Fibroblast of mammary gland (primary cell): ENCODE results near the gene PCLAF.

ENCODE experiments used
- DNase-seq: peaks from one replicate; pipeline ENCODE4 v3.0.0-alpha.2; 2010; ENCODE audit warnings: low read depth
- H3K4me3 ChIP-seq: 2 replicates; pipeline ENCODE4 v1.5.1; 2011; ENCODE audit warnings: low read depth, mild to moderate bottlenecking, low read length, moderate library complexity; ENCODE audit not compliant: control insufficient read depth
- CTCF ChIP-seq: conservative IDR thresholded peaks from 2 replicates; pipeline ENCODE4 v1.5.1; 2011; ENCODE audit warnings: low read depth, low read length, inconsistent platforms; ENCODE audit not compliant: control insufficient read depth, insufficient read depth

The PCLAF gene

GRCh38 chr15:64361259-64361658, 20.0 kb downstream of the PCLAF start:
- H3K4me3 ChIP-seq, result no peak overlapping the region
- no peak for TF ChIP-seq CTCF
- DNase-seq, result no peak

DNA sequence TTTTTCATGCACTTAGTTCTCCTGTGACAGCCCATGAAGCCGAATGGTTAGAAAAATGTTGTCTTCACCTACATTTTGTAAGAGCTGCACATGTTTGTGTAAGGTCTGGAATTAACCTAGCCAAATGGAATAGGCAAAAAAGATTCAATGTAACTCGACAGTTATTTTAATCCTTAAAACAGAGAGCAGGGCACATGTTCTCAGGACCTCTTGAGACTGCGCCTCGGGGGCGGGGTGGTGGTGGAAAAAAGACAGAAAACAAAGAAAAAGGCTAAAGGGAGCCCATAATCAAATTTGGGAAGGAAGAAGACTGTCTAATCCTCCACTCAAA, 24.6 kb downstream of the PCLAF start:
- TF ChIP-seq CTCF, result no peak
- peak overlapping the region; percentile 94 for H3K4me3 ChIP-seq
- DNase-seq, result no peak

- peak; percentile 97 for DNase-seq
- peak; percentile 45 for TF ChIP-seq CTCF
- peak within 1 kb of the TSS; percentile 94 for H3K4me3 ChIP-seq
Observed at GRCh38 chr15:64355944-64356709, 25.1 kb downstream of the PCLAF start, which contains the start of gene CSNK1G1. Gene CSNK1G1, minus strand, starts transcription at chr15:64356173. Its CDS starts 55,674 bp downstream, at chr15:64300499.

DNA sequence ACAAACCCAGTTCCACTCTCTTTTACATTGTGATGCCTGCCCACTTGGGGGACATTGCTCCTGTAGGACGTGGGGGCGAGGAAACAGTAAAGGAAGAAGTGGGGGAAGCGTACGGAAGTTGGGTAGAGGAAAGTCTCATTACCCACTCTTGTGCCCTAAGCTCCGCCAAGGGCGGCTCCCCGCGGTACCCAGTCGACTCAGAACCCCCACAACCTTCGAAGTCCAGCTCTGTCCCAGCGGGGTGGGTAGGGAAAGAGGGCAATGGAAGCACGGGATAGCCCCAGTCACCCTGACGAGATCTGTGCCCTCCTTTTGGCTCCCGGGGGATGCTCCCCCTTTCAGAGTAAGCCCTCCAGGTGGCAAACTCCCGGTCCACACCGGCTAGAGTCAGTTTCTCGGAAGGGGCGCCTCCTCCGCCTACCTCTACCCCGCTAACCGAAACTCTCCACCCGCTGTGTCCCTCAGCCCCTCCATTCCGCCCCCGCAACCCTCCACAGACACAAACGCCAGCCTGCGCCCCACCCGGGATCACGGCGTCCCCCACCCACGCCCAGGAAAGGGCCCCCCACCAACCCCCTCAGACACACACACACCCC, 25.8 kb downstream of the PCLAF start:
- no peak for DNase-seq
- peak overlapping the region; percentile 94 for H3K4me3 ChIP-seq
- TF ChIP-seq CTCF, result no peak

- no peak for DNase-seq
- TF ChIP-seq CTCF, result no peak
- peak overlapping the region; percentile 94 for H3K4me3 ChIP-seq
Observed at GRCh38 chr15:64354688-64355344, 26.4 kb downstream of the PCLAF start.

DNA sequence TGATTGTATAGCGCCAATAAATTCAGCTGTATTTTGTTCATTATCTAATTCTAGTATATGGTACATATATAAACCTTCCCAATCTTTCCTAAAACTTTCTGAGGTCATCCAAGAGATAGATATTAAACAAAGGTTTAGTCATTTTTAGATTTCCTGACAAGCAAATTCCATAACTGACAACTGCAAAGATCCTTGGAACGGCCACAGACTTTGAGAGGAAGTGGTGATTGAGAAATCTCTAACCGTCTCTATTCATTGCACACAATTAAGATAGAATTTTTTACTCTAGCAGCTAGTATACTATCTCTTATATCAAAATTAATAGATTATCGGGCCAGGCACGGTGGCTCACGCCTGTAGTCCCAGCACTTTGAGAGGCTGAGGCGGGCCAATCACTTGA, 30.0 kb downstream of the PCLAF start:
- TF ChIP-seq CTCF, result no peak
- peak; percentile 39 for DNase-seq
- H3K4me3 ChIP-seq, result no peak overlapping the region
